Measurements from ENCODE around the gene DRD1.

DNA sequence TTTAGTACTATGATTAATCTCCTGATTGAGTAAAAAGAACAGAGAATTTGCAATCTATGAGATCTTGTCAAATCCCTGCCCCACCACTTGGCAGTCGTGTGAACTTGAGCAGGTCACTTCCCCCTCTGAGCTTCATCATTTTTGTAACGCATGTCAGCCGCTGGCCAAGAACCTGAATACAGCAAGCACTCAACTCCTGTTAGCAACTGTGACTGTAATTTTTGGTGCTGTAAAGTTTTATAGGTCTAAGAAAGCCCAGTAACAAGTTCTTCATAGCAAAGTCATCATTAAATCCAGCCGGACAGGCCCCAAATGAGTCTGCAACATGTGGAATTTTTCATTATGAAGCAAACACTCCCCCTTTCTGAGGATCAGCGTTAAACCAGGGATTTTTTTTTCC is 49.4 kb downstream of the DRD1 start:
- TF ChIP-seq POLR2A (IDR thresholded peaks at IDR 0.05; ENCODE audit: low read depth, low read length) = no peak
- TF ChIP-seq, protein P1, sequence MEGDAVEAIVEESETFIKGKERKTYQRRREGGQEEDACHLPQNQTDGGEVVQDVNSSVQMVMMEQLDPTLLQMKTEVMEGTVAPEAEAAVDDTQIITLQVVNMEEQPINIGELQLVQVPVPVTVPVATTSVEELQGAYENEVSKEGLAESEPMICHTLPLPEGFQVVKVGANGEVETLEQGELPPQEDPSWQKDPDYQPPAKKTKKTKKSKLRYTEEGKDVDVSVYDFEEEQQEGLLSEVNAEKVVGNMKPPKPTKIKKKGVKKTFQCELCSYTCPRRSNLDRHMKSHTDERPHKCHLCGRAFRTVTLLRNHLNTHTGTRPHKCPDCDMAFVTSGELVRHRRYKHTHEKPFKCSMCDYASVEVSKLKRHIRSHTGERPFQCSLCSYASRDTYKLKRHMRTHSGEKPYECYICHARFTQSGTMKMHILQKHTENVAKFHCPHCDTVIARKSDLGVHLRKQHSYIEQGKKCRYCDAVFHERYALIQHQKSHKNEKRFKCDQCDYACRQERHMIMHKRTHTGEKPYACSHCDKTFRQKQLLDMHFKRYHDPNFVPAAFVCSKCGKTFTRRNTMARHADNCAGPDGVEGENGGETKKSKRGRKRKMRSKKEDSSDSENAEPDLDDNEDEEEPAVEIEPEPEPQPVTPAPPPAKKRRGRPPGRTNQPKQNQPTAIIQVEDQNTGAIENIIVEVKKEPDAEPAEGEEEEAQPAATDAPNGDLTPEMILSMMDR (conservative IDR thresholded peaks at IDR 0.05; ENCODE audit: low read depth, low read length) = no peak
- TF ChIP-seq RAD21 (IDR thresholded peaks at IDR 0.05; ENCODE audit: low read length) = no peak
- TF ChIP-seq SMC3 (IDR thresholded peaks at IDR 0.05; ENCODE audit: low read depth, low read length) = no peak
- TF ChIP-seq USF2 (IDR thresholded peaks at IDR 0.05; ENCODE audit: low read depth, low read length) = no peak
- TF ChIP-seq MAZ (IDR thresholded peaks at IDR 0.05; ENCODE audit: borderline replicate concordance, low read depth, low read length) = no peak
- no peak for TF ChIP-seq RCOR1 (IDR thresholded peaks at IDR 0.05; ENCODE audit: insufficient replicate concordance, low read length)

Measured in IMR-90 (cell line).